GM19043 (cell line): Measurements from ENCODE around the gene SLC35F6.

Source experiments
- ATAC-seq: cut with Tn5 transposase; IDR thresholded peaks from one replicate; pipeline ENCODE4 v1.9.1; 2021; ENCODE audit warnings: low read depth; ENCODE audit not compliant: unreplicated experiment

The SLC35F6 gene, protein sequence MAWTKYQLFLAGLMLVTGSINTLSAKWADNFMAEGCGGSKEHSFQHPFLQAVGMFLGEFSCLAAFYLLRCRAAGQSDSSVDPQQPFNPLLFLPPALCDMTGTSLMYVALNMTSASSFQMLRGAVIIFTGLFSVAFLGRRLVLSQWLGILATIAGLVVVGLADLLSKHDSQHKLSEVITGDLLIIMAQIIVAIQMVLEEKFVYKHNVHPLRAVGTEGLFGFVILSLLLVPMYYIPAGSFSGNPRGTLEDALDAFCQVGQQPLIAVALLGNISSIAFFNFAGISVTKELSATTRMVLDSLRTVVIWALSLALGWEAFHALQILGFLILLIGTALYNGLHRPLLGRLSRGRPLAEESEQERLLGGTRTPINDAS

DNA sequence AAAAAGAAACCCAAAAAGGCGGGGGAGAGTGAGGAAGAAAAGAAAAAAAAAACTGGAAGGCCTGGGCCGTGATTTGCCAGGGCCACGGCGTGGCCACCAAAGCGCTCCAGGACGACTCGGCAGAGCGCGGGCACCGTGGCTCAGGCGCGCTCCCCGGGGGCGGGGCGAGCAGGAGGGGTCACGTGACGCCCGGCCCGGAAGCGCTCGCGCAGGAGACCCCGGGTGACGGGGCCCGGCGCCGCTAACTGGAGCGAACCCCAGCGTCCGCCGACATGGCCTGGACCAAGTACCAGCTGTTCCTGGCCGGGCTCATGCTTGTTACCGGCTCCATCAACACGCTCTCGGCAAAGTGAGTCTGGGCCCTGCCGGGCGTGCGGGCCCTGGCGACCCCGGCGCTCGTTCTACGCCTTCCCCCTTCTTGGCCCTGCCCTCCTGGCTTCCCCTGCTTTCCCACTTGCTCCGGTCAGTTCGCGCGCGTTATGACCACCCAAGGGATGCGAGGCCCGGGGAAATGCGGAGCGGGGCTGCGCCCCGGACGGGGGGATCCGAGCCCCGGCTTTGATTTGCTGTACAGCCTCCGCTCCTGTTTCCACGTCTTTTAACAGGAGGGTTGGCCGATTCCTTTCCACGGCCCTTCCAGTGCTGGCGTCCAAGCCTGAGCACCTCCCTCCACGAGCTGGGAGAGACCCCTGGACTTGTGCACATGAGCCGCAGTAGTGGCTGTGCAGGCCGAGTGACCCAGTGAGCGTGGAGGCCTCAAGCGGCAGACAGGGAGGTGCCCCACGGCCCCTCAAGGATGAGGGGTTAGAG is at the start of gene SLC35F6:
SLC35F6 (plus strand) TSS at position 207 of the 810 bp plus-strand sequence; CDS start at position 273, 66 bp downstream.
- no peak for ATAC-seq

DNA sequence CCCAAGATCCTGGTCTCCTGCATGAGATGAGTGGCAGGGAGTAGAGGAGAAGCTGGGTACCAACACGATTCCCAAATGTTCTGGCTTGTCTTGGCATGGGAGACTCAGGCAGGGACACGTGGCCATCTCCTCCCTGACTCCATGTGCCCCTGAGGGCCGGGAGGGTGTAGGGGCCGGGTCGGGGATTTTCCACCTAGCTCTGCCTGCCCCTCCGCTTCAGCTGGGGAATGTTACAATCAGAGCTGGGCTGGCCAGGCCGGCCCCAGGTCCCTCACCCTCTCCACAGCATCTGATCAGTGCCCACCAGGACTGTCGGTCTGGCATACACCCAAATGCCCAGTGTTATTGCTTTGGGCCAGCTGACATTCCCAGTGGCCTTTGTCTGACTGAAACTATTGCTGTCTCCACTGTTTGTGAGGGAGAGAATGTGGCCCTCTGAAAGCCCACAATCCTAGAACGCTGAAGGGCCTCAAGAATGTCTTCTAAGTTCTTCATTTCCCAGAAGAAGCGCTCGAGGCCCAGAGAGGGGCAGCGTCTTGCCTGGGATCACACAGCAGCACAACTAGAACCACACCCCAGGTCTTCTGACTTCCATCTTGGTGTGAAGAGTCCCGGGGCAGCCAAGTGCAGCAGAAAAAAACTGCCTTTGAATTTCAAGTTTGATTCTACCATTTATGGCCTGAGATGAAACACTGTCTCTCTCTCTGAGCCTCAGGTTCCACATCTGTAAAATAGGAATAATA is 48.4 kb upstream of the SLC35F6 start:
- ATAC-seq: no peak

DNA sequence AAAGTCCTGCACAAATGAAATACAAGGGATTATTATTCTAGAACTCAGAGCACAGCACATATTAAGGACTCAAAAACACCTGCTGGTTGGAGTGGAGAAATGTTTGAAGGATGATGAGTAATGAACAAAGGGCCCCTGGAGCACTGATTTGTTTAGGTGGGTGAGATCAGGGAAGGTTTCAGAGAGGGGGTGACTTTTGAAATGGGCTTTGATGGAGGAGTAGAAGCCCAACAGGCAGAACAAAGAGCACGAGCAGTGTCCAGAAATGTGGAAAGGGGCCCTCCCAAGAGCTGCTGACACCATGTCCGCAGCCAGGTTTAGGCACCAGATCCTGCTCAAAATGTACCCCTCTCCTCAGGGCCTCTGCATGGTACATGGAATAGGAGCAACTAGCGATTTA is 47.7 kb upstream of the SLC35F6 start:
- ATAC-seq: no peak

DNA sequence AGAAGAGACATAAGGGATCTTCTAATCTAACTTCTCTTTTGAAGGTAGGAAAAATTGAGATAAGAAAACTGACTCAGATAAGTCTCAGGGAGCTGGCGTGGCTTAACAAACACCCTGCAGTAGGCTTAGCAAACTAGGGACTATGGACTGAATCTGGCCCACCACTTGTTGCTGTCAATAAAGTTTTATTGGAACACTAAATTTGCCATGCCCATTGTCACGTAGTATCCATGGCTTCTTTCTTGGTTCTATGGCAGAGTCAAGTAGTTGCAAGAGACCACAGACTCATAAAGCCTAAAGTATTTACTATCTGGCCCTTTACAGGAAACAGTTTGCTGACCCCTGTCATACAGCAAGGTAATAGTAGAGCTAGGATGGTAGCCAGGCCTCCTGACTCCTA is 47.3 kb upstream of the SLC35F6 start:
- no peak for ATAC-seq

DNA sequence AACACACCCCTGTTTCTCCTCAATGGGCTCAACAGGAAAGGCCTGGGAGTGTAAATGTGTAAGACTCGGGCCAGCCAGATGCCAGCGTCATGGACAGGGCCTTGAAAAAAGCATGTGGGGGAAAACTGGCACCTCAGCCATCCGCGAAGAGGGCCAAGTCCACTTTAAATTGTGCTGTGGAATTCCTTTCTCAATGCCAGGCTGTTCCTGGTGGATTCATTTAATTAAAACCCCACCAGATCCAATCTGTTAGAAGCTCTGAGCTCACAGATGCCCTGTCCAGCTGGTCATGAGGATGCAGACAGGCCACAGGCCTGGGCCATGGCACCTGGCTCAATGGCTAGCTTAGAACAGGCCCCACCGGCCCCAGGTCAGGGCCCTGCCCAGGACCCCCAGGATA is 46.7 kb upstream of the SLC35F6 start:
- no peak for ATAC-seq

DNA sequence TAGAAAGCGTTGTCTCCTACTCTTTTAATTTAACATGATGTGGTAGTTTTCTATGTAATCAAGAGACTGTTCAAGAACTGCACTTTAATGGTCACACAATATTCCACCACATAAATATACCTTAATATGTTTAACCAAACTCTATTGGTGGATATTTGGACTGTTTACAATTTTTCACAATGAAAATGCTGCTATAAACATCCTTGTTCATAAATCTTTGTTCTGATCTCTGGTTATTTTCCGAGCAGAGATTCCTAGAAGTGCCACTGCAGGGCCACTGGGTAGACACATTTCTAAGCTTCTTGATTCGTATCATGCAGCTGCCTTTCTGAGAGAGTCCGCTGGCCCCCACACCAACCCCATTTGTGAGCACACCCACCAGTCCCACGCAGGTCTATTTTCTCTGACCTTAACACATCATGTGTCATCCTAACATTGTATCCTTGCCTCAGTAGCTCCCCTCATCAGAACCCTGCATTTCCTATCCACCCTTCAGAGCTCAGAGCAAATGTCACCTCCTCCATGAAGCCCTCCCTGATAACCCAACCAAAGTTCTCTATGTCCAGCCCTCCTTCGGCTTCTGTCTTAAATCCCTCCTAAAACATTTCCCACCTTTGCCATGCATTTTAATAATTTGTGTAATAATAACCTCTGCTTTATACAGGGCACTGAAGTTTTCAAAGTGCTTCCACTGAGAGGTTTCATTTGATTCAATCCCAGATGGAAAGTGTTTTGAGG is 45.0 kb upstream of the SLC35F6 start:
- ATAC-seq: no peak

DNA sequence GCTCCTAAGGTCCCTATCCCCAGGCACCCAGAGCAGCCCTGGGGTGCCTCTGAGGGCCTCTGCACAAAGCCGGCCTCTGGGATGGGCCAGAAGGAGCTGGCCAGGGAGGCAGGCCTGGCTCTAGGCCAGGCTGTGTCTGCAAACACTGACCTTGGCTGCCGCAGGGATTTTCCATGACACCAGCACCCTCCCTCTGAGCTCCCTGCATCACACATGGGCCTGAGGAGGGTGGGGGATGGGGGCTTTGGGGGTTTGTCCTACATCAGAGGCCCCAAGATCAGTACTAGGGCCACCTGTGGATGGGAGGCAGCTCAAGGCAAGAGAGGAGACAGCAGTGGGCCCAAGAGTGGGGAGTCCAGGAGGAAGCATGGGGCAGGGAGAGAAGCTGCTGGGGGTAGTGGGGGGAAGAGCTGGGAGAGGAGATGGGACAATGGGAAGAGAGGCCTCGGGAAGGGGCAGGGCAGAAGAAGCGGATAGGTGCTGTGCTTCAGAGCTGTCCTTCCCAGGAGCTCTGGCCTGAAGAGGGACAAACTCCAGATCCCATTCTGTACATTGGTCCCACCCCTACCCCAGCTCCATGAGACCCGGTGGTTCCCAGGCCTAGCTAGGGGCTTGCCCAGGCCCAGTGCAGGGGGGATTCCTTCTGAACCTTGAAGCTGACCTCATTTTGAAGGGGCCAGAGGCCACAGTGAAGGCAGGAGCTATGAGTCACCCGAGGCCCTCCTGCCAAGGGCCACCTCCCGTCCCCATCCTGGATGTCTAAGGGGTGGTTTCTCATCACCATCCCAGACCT is 43.6 kb upstream of the SLC35F6 start:
- no peak for ATAC-seq

DNA sequence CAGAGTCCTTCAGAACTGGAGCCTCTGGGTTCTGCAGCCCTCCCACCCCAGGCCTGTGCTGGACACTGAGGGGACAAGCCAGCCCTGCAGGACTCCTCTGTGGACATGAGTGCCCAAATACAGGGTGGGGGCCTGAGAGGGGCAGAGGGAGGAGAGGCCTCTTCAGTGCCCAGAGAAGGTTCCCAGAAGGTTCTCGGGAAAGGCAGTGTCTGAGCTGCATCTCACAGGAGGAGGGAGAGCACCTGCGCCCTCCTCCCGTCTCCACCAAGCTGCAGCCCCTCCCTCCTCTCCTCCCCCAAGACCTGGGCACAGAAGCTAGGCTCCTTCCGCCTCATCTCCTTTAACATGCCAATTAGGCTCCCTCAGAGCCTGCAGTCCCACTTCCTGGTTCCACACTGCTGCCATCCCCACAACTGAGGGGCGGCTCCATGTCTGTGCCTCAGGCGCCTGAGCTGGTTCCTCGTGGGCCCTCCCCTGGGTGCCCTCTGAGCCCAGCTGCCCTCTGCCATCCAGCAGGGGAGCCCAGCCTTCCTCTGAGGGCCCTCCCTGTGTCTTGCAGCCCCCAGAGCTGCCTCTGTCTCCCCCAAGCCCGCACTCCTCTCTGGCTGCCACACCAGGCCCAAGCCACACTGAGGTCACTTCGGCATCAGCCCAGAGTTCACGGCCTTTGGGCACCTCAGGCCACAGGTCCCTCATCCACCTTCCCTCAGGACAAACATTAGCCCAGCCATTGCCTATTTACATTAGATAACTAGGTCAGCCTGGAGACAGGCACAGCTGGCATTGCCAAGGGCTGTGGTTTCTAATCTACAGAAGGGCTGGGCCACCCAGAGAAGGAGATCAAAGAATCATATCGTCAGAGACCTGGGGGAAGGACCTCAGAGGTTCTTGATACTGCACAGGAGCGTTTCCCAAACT is 42.7 kb upstream of the SLC35F6 start:
- ATAC-seq: no peak

DNA sequence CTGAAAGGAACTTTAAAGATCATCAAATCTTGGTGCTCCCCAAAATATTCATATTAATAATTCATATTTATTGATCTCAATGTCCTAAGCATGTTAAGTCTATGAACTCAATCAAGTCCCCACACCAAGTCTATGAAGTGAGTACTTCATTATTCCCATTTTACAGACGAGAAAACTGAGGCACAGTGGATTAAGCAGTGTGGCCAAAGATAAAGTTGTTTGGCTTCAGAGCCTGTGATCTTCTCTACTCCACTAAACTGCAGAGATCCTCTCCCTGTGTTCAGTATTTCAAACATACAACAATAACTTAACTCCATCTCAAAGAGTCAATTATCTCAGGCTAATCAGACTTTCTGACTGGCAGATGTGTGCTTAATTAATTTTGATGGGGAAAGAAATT is 41.8 kb upstream of the SLC35F6 start:
- no peak for ATAC-seq

DNA sequence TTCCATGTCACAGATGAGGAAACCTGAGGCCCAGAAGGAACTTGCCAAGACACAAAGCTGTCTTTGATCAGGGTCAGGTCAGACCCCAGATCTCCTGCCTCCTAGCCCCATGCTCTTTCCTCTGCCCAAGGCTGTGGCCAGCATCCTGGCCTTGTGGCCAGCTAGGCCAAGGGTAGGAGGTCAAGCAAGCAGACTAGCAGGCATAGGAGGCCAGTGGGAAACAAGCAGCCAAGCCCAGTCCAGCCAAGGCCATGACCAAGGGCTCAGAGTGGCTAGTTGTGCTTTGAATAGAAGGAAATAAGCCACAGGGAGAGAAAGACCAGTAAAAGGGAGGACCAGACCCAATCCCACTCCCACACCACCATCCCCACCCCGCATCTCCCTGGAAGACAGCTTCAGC is 41.2 kb upstream of the SLC35F6 start:
- ATAC-seq: no peak

DNA sequence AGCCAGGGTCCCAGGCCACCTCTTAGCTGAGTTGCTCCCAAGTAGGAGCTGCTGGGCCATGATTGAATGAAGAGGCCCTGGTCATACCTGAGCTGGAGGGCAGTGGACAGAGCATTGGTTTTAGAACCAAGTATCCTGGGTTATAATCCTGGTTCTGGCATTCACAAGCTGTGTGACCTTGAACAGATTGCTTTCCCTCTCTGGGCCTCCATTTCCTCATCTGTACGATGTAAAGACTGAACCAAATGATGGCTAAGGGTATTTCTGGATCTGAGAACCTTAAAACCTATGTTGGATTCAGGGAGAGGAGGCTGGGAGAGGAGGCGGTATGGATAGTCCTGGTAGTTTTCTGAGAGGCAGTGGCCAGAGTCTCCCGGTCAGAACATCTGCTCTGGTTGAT is 40.6 kb upstream of the SLC35F6 start:
- ATAC-seq: no peak

DNA sequence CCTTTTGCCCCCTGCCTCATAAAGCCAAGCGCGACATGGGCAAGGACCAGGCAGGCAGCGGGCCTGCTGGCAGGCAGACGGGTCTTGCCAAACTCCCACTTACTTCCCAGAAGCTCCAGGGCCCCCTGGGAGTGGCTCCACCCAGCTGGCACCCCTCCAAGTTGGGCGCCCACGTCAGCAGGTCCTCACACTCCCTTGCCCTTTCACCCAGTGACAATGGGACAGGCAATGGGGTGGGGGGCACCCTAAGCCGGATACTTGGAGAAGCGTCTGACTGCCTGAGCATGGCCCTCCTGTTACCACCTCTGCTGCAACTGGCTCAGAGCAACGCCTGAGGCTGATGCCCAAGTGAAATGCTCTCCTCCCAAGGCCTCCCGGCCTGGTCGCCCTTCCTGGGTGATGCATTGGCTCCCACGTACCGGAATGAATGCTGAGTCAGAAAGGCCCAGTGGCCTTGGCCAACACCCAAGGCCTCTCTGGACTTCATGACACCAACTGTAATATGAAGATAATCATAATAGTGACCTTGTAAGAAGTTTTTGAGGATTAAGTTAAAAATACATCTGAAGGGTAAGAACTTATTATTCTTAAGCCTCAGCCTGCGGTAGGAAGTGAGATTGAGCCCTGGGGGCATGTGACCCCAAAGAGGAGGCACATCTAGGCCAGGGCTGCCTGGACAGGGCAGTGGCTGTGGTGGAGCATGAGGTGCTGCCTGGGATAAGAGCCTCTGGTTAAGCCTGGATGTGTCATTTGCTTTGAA is 39.9 kb upstream of the SLC35F6 start:
- ATAC-seq: no peak

DNA sequence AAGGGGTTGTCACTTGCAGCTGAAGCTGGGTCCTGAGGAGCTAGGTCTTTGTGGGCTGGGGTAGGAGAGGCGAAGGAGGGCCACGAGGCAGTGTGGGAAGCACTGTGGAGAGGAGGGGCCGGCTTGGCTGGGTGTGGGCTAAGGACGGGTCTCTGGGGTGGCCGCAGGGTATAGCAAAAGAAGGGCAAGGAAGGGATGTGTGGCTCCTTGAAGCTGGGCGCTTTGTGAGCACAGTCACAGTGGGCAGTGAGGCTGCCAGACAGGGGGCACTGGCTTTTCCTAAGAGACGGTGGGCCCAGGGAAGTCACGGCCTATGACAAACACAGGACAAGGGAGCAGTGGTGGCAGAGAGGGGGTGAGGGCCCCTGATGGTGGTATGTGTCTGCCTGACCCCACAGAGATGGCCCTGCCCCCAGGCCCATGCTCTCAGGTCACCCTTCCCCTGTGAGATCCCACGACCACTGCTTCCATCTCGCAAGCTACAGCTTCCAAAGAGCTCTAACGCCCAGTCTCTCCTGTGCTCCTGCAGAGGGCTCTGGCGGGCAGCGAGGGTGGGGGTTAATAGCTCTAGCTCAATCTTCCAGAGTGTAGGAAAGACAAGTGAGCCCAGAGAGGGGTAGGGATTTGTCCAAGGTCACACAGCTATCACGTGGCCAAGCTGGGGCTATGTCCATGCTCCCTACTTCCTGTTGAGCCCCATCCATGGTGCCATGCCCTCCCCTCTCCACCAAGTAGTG is 39.1 kb upstream of the SLC35F6 start:
- ATAC-seq: no peak

DNA sequence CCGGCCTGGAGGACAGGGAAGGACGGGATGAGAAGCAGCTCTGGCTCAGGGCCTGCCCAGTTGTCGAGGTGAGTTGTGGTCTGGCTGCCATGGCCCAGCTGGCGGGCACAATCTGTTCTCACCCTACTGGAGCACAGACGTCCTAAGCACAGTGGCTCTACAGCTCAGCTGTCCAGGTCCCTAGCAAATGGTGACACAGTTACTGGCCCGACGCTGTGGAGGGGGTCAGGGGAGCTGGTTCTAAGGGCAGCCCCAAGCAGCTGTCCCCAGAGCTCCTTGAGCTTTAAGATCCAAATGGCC is 38.6 kb upstream of the SLC35F6 start:
- no peak for ATAC-seq

DNA sequence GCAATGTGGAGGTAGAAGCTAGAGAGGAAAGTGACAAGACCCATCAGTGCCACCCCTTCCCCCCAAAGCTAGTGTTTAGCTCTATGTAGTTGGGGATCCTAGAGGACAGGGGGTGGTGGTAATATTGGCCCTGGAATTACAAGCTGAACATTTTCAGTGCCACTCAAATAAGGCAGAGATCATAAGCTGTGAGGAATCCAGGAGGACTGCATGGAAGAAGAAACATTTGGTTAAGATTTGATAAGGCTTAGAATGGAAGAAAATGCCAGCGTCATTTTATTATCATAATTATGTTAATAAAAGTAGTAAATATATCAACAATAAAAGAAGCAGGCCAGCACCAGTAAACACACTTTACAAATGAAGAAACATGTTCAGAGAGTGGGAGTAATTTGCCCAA is 37.9 kb upstream of the SLC35F6 start:
- no peak for ATAC-seq

DNA sequence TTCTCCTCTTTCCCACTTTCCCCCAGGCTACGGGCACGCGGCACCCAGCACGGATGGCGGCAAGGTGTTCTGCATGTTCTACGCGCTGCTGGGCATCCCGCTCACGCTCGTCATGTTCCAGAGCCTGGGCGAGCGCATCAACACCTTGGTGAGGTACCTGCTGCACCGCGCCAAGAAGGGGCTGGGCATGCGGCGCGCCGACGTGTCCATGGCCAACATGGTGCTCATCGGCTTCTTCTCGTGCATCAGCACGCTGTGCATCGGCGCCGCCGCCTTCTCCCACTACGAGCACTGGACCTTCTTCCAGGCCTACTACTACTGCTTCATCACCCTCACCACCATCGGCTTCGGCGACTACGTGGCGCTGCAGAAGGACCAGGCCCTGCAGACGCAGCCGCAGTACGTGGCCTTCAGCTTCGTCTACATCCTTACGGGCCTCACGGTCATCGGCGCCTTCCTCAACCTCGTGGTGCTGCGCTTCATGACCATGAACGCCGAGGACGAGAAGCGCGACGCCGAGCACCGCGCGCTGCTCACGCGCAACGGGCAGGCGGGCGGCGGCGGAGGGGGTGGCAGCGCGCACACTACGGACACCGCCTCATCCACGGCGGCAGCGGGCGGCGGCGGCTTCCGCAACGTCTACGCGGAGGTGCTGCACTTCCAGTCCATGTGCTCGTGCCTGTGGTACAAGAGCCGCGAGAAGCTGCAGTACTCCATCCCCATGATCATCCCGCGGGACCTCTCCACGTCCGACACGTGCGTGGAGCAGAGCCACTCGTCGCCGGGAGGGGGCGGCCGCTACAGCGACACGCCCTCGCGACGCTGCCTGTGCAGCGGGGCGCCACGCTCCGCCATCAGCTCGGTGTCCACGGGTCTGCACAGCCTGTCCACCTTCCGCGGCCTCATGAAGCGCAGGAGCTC is 36.2 kb upstream of the SLC35F6 start:
- no peak for ATAC-seq

DNA sequence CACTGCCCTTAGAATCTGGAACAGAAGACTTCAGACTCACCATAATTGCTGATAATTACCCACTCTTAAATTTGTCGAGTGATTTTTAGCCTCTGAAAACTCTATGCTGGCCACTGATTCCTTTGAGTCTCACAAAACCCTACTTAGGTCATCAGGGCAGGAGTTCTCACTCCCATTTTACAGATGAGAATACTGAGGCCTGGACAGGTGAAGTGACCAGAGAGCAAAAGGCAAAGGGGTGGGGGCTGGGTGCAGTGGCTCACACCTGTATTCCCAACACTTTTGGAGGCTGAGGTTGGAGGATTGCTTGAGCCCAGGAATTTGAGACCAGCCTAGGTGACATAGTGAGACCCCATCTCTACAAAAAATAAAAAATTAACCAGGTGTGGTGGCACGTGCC is 34.8 kb upstream of the SLC35F6 start:
- no peak for ATAC-seq
